B cell (primary cell): ENCODE measurements around the gene CASR. TPM values are rescaled to one million over a fixed set of nuclear protein-coding genes. Genes with fewer than 3 reads are reported as not detected.

Experiments used
- ATAC-seq: fragments of 200-7000 bp; cut with Tn5 transposase; one replicate; pipeline ENCODE4 v1.10.0; 2021; ENCODE audit warnings: low read depth, mild to moderate bottlenecking, moderate number of reproducible peaks, moderate library complexity
- CTCF ChIA-PET: fragments of 350-600 bp; sonication (Branson Sonifier 250); formaldehyde crosslinking; loops from one replicate; lab custom pipeline; 2021; ENCODE audit warnings: antibody characterized with exemption, inconsistent platforms; lab: Charles Lee
- POLR2A ChIA-PET: fragments of 350-600 bp; sonication (Branson Sonifier 250); formaldehyde crosslinking; loops from one replicate; lab custom pipeline; 2021; ENCODE audit warnings: antibody characterized with exemption; lab: Charles Lee
- DNase-seq: peaks from one replicate; pipeline ENCODE4 v3.0.0; 2013
- H2AFZ ChIP-seq: 2 replicates; pipeline ENCODE4 v1.6.1; 2012; ENCODE audit warnings: mild to moderate bottlenecking, low read depth, low read length; ENCODE audit not compliant: insufficient read depth, poor library complexity, severe bottlenecking
- H3K27ac ChIP-seq, 2 donors: 1 replicate in 1 of 2; 2 replicates in 1 of 2; pipeline ENCODE4 v1.5.1; 2012 to 2013; ENCODE audit warnings: low read length in 2 of 2, mild to moderate bottlenecking in 2 of 2, moderate library complexity in 1 of 2
- H3K27me3 ChIP-seq, 4 experiments: fragments of 200-600 bp in 1 of 4; sonication (generic) in 1 of 4; replicated peaks in 1 of 4; 1 replicate in 2 of 4; 2 replicates in 2 of 4; pipeline versions ENCODE4 v1.6.1 to v1.7.0; 2013 to 2016; ENCODE audit warnings: low read length in 3 of 4, mild to moderate bottlenecking in 2 of 4, mixed read lengths in 1 of 4, moderate library complexity in 1 of 4; ENCODE audit not compliant: insufficient read depth in 4 of 4, control insufficient read depth in 3 of 4; ENCODE audit errors: control extremely low read depth in 1 of 4
- H3K36me3 ChIP-seq, 2 experiments: replicated peaks in 1 of 2; 1 replicate in 1 of 2; 2 replicates in 1 of 2; pipeline versions ENCODE4 v1.6.1 to v1.7.1; 2013; ENCODE audit warnings: low read length in 1 of 2; ENCODE audit not compliant: insufficient read depth in 2 of 2, control insufficient read depth in 1 of 2; ENCODE audit errors: control extremely low read depth in 1 of 2, extremely low read depth in 1 of 2
- H3K4me1 ChIP-seq, 2 donors: fragments of 200-600 bp in 1 of 2; sonication (generic) in 1 of 2; 1 replicate in 1 of 2; 2 replicates in 1 of 2; pipeline versions ENCODE4 v1.5.1 to v1.6.1; 2013 to 2017; ENCODE audit warnings: low read length in 2 of 2; ENCODE audit not compliant: control insufficient read depth in 2 of 2, insufficient read depth in 2 of 2
- H3K4me2 ChIP-seq: replicated peaks from 2 replicates; pipeline ENCODE3; 2012; ENCODE audit warnings: mild to moderate bottlenecking, low read depth, low read length; ENCODE audit not compliant: poor library complexity, severe bottlenecking
- H3K4me3 ChIP-seq, 5 experiments: fragments of 200-600 bp in 1 of 5; sonication (generic) in 1 of 5; 1 replicate in 3 of 5; 2 replicates in 2 of 5; pipeline versions ENCODE4 v1.5.1 to v1.7.0; 2011 to 2016; ENCODE audit warnings: low read length in 4 of 5, mild to moderate bottlenecking in 4 of 5, low read depth in 2 of 5, control low read depth in 1 of 5, moderate library complexity in 1 of 5; ENCODE audit not compliant: insufficient read depth in 1 of 5; ENCODE audit errors: control extremely low read depth in 1 of 5, extremely low read depth in 1 of 5
- H3K79me2 ChIP-seq: fragments of 200-600 bp; sonication (generic); one replicate; pipeline ENCODE4 v1.6.0; 2016; ENCODE audit warnings: low read length; ENCODE audit not compliant: control insufficient read depth, insufficient read depth
- H3K9ac ChIP-seq: fragments of 200-600 bp; sonication (generic); 2 replicates; pipeline ENCODE4 v1.6.1; 2017; ENCODE audit warnings: mild to moderate bottlenecking, low read length, moderate library complexity
- H3K9me3 ChIP-seq, 3 donors: one replicate each; pipeline versions ENCODE4 v1.6.1 to v1.7.1; 2013; ENCODE audit warnings: low read length in 2 of 3; ENCODE audit not compliant: control insufficient read depth in 2 of 3, insufficient read depth in 1 of 3; ENCODE audit errors: control extremely low read depth in 1 of 3
- H4K20me1 ChIP-seq: 2 replicates; pipeline ENCODE4 v1.6.0; 2012; ENCODE audit warnings: mild to moderate bottlenecking, low read length; ENCODE audit not compliant: insufficient read depth, control insufficient read depth, poor library complexity, severe bottlenecking
- H3K27ac Mint-ChIP-seq: one replicate; pipeline ENCODE4 v1.8.0; 2021; ENCODE audit warnings: mixed read lengths
- H3K27me3 Mint-ChIP-seq: one replicate; pipeline ENCODE4 v1.8.0; 2021; ENCODE audit warnings: mixed read lengths
- H3K4me1 Mint-ChIP-seq: one replicate; pipeline ENCODE4 v1.8.0; 2021; ENCODE audit warnings: mixed read lengths
- H3K4me3 Mint-ChIP-seq: one replicate; pipeline ENCODE4 v1.8.0; 2021; ENCODE audit warnings: mixed read lengths
- H3K9me3 Mint-ChIP-seq: one replicate; pipeline ENCODE4 v1.8.0; 2022; ENCODE audit warnings: mixed read lengths; ENCODE audit not compliant: insufficient read depth
- CTCF ChIP-seq: fragments of 200-600 bp; IDR thresholded peaks from one replicate; pipeline ENCODE4 v1.8.0; 2022; ENCODE audit warnings: antibody characterized with exemption, mild to moderate bottlenecking
- EZH2 ChIP-seq: IDR thresholded peaks from 2 replicates; pipeline ENCODE4 v1.6.1; 2012; ENCODE audit warnings: borderline replicate concordance, low read depth, mild to moderate bottlenecking, moderate library complexity, low read length; ENCODE audit not compliant: insufficient read depth, poor library complexity, severe bottlenecking
- WGBS: methylation state at CpG from one replicate; pipeline ENCODE4 v1.1.5; 2013; ENCODE audit warnings: missing lambda C conversion rate; ENCODE audit not compliant: insufficient coverage; 5-methylcytosine and 5-hydroxymethylcytosine counted together
- intact Hi-C: fragments of 100-400 bp; cut with micrococcal nuclease; formaldehyde crosslinking; loops from one replicate; pipeline ENCODE4 v1.10.0; 2022
- polyA plus RNA-seq: library from polyadenylated mRNA; depleted of rRNA; stranded (reverse); fragments of >200 nt; gene quantifications from 2 replicates; pipeline ENCODE4 v1.2.3, GENCODE V29; 2012
- total RNA-seq, 2 donors: library from RNA; stranded (reverse); fragments of 120-200 nt in 1 of 2; gene quantifications; 1 replicate in 1 of 2; 2 replicates in 1 of 2; pipeline versions ENCODE4 v1.2.3 to v1.2.4, GENCODE V29; 2013 to 2022

The CASR gene
- total and polyA plus RNA-seq, 2 donors (not counting 1 experiment from before 2014, with no cell fraction given): not detected

GRCh38 chr3:122318620-122319019 is 135.2 kb downstream of the CASR start:
- no peaks in the 10 kb centered on the region for H3K79me2 ChIP-seq
- Mint-ChIP-seq H3K9me3 (peaks cover 11% of the 10 kb centered on the region), H3K4me1 (no peaks in the 10 kb centered on the region), H3K4me3 (no peak overlapping the region), H3K27ac (no peak overlapping the region), H3K27me3 (peaks cover 14% of the 10 kb centered on the region)
- H3K27me3 ChIP-seq: no peaks in the 10 kb centered on the region
- no CpG with 5 or more reads among the region's 2 CpGs for WGBS
- H3K9ac ChIP-seq: no peak overlapping the region
- no peak overlapping the region for H3K4me2 ChIP-seq
- ATAC-seq: no peak
- no peak overlapping the region for H2AFZ ChIP-seq
- no peak overlapping the region for H3K27ac ChIP-seq
- no peaks in the 10 kb centered on the region for H4K20me1 ChIP-seq
- H3K9me3 ChIP-seq: peaks cover 0 to 13% (median 3%) of the 10 kb centered on the region in 3 donors
- no peak for TF ChIP-seq CTCF
- no peak for TF ChIP-seq EZH2
- no peaks in the 10 kb centered on the region for H3K36me3 ChIP-seq
- no peak for DNase-seq
- no peaks in the 10 kb centered on the region for H3K4me1 ChIP-seq
- POLR2A ChIA-PET: no interaction called here
- CTCF ChIA-PET: interaction anchor here (0.7 kb wide), 1 partner anchor 12 kb away, joined by 5 read pairs; no protein-coding TSS in a partner anchor
- H3K4me3 ChIP-seq: no peak overlapping the region
- intact Hi-C loops: no loop called here

GRCh38 chr3:122322095-122323075 is 138.9 kb downstream of the CASR start:
- POLR2A ChIA-PET: no interaction called here
- ATAC-seq: no peak
- intact Hi-C loops: no loop called here

More at GRCh38 chr3:122322095-122323075, 138.9 kb downstream of the CASR start:
- CTCF ChIA-PET: no interaction called here
- H2AFZ ChIP-seq: no peak overlapping the region
- H3K9me3 ChIP-seq: peaks cover 0 to 13% (median 3%) of the 10 kb centered on the region in 3 donors
- Mint-ChIP-seq H3K4me1 (no peaks in the 10 kb centered on the region), H3K9me3 (peaks cover 11% of the 10 kb centered on the region), H3K27me3 (peaks cover 4% of the 10 kb centered on the region), H3K27ac (no peak overlapping the region), H3K4me3 (no peak overlapping the region)
- no peaks in the 10 kb centered on the region for H3K4me1 ChIP-seq
- no peak for TF ChIP-seq CTCF
- TF ChIP-seq EZH2: no peak
- no peaks in the 10 kb centered on the region for H3K79me2 ChIP-seq
- H3K4me2 ChIP-seq: no peak overlapping the region
- 100% methylated on average over 1 of the region's 5 CpGs for WGBS
- no peaks in the 10 kb centered on the region for H3K27me3 ChIP-seq
- H3K9ac ChIP-seq: no peak overlapping the region
- H4K20me1 ChIP-seq: no peaks in the 10 kb centered on the region
- no peak overlapping the region for H3K27ac ChIP-seq
- no peak for DNase-seq
- no peak overlapping the region for H3K4me3 ChIP-seq
- H3K36me3 ChIP-seq: no peaks in the 10 kb centered on the region
